HEK293 (cell line): ENCODE results near the gene NUMA1.

Experiments used
- CTCF ChIA-PET: fragments of 350-600 bp; formaldehyde crosslinking; extraction: SDS; loops from one replicate; lab custom pipeline; 2021; ENCODE audit warnings: antibody characterized with exemption; lab: Yijun Ruan, JAX
- POLR2A ChIA-PET: fragments of 300-600 bp; formaldehyde crosslinking; extraction: SDS; loops from one replicate; lab custom pipeline; 2020; ENCODE audit warnings: antibody characterized with exemption, inconsistent platforms; lab: Yijun Ruan, JAX
- H3K27ac ChIP-seq: fragments of 200-500 bp; sonication (Bioruptor generic); 2 replicates; pipeline ENCODE4 v1.5.1; 2014; ENCODE audit warnings: low read depth, low read length, control low read depth, inconsistent platforms; ENCODE audit errors: extremely low read depth
- H3K36me3 ChIP-seq, 2 experiments: fragments of 200-500 bp in 1 of 2; sonication (Bioruptor generic) in 1 of 2; 1 replicate in 1 of 2; 2 replicates in 1 of 2; pipeline ENCODE4 v1.5.1; 2014 to 2017; ENCODE audit warnings: inconsistent platforms in 2 of 2, low read length in 2 of 2; ENCODE audit not compliant: control insufficient read depth in 2 of 2, insufficient read depth in 1 of 2
- H3K4me1 ChIP-seq: fragments of 200-500 bp; sonication (Bioruptor generic); 2 replicates; pipeline ENCODE4 v1.5.1; 2014; ENCODE audit warnings: mild to moderate bottlenecking, low read length, inconsistent platforms; ENCODE audit not compliant: control insufficient read depth, insufficient read depth
- H3K4me3 ChIP-seq: 2 replicates; pipeline ENCODE4 v1.5.1; 2011; ENCODE audit warnings: low read depth, mild to moderate bottlenecking, control low read depth, low read length, moderate library complexity
- H3K9me3 ChIP-seq: fragments of 200-500 bp; sonication (Bioruptor generic); 2 replicates; pipeline ENCODE4 v1.5.1; 2014; ENCODE audit warnings: low read depth, low read length, inconsistent platforms; ENCODE audit not compliant: control insufficient read depth, insufficient read depth
- KLF7 ChIP-seq: fragments of 450-650 bp; formaldehyde crosslinking; IDR thresholded peaks from 2 replicates; pipeline ENCODE4 v1.5.1; 2016; ENCODE audit warnings: missing biosample characterization, missing genetic modification characterization, borderline replicate concordance
- ZBTB17 ChIP-seq: fragments of 450-650 bp; formaldehyde crosslinking; IDR thresholded peaks from 2 replicates; pipeline ENCODE4 v1.5.1; 2016; ENCODE audit warnings: missing biosample characterization, missing genetic modification characterization
- ZNF114 ChIP-seq: fragments of 450-650 bp; formaldehyde crosslinking; IDR thresholded peaks from 2 replicates; pipeline ENCODE4 v1.5.0; 2017; ENCODE audit warnings: missing biosample characterization, missing genetic modification characterization
- ZNF138 ChIP-seq: fragments of 450-650 bp; formaldehyde crosslinking; IDR thresholded peaks from 2 replicates; pipeline ENCODE4 v1.5.1; 2016; ENCODE audit warnings: missing biosample characterization, missing genetic modification characterization, borderline replicate concordance
- ZNF214 ChIP-seq: fragments of 450-650 bp; formaldehyde crosslinking; IDR thresholded peaks from 2 replicates; pipeline ENCODE4 v1.5.1; 2017; ENCODE audit warnings: missing biosample characterization, mild to moderate bottlenecking, missing genetic modification characterization, borderline replicate concordance
- ZNF266 ChIP-seq: fragments of 450-650 bp; formaldehyde crosslinking; IDR thresholded peaks from 2 replicates; pipeline ENCODE4 v1.5.1; 2016; ENCODE audit warnings: missing biosample characterization, missing genetic modification characterization, low read depth
- ZNF394 ChIP-seq: fragments of 450-650 bp; formaldehyde crosslinking; IDR thresholded peaks from 2 replicates; pipeline ENCODE4 v1.5.1; 2016; ENCODE audit warnings: missing biosample characterization, missing genetic modification characterization, mild to moderate bottlenecking, moderate library complexity, borderline replicate concordance
- ZNF501 ChIP-seq: fragments of 450-650 bp; formaldehyde crosslinking; IDR thresholded peaks from 2 replicates; pipeline ENCODE4 v1.5.1; 2016; ENCODE audit warnings: missing biosample characterization, missing genetic modification characterization
- ZNF560 ChIP-seq: fragments of 450-650 bp; formaldehyde crosslinking; IDR thresholded peaks from 2 replicates; pipeline ENCODE4 v1.5.1; 2017; ENCODE audit warnings: missing biosample characterization, missing genetic modification characterization, borderline replicate concordance
- ZNF626 ChIP-seq: fragments of 450-650 bp; sonication (Bioruptor Pico); formaldehyde crosslinking; IDR thresholded peaks from 2 replicates; pipeline ENCODE4 v1.5.1; 2018; ENCODE audit warnings: missing biosample characterization, missing genetic modification characterization, inconsistent platforms
- ZNF837 ChIP-seq: fragments of 450-650 bp; formaldehyde crosslinking; IDR thresholded peaks from 2 replicates; pipeline ENCODE4 v1.5.1; 2016; ENCODE audit warnings: missing biosample characterization, missing genetic modification characterization
- ZSCAN23 ChIP-seq: fragments of 450-650 bp; formaldehyde crosslinking; IDR thresholded peaks from 2 replicates; pipeline ENCODE4 v1.5.1; 2016; ENCODE audit warnings: missing biosample characterization, missing genetic modification characterization
- ZXDB ChIP-seq: fragments of 450-650 bp; formaldehyde crosslinking; IDR thresholded peaks from 2 replicates; pipeline ENCODE4 v1.5.1; 2016; ENCODE audit warnings: missing biosample characterization, missing genetic modification characterization
- TF ChIP-seq, protein P1 (sequence below): fragments of 450-650 bp; formaldehyde crosslinking; IDR thresholded peaks from 2 replicates; pipeline ENCODE4 v1.5.1; 2016; ENCODE audit warnings: missing biosample characterization, missing genetic modification characterization
- TF ChIP-seq, protein P2 (sequence below): fragments of 450-650 bp; formaldehyde crosslinking; conservative IDR thresholded peaks from 2 replicates; pipeline ENCODE4 v1.5.1; 2016; ENCODE audit warnings: low read depth, missing biosample characterization, missing genetic modification characterization
- TF ChIP-seq, protein P3 (sequence below): fragments of 450-650 bp; formaldehyde crosslinking; IDR thresholded peaks from 2 replicates; pipeline ENCODE4 v1.5.1; 2016; ENCODE audit warnings: missing biosample characterization, missing genetic modification characterization
- TF ChIP-seq, protein P4 (sequence below): fragments of 450-650 bp; formaldehyde crosslinking; IDR thresholded peaks from 2 replicates; pipeline ENCODE4 v1.5.1; 2017; ENCODE audit warnings: missing biosample characterization, missing genetic modification characterization

The NUMA1 gene

DNA sequence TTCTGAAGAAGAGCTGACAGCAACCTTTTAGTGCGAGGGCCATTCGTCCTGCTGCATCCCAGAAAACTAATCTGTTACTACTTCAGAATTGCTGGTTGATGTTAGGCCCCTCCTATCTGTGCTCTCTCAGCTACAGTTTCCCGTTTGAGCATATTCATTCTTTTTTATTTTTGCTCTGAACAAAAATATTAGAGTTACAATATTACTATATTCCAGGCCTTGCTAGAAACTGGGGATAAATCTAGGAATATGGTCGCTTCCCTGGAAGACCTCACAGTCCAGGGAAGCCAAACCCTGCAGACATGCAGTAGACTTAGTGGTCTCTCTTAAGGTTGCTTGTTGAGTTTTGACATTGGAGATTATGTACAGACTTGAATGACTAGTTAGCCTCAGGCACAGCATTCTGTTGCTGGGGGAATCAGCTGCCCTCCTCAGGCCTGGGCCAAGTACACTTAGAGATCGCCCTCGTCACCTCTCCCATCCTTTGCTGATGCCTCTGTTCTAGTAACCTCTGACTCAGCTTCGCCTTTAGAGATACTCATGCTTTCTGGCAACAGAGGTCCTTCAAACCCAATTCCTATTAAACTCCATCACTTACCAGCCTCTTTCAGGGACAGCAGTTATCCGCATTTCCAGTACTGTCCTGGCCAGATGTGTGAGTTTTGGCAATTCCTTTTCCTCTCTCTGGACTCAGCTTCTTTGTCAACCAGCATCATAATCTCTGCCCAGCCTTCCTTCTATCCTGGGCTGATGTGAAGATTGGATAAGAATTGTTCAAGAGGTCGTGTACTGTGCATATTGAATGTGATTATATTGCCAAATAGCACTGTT, 32.9 kb upstream of the NUMA1 start:
- POLR2A ChIA-PET, result interaction anchor here (1.0 to 1.3 kb wide), 9 partner anchors 11 to 327 kb away, joined by 3 to 7 read pairs (median 4); partner anchors contain the start of gene LAMTOR1
- H3K27ac ChIP-seq, result peak overlapping the region; percentile 66; the same call in 1 of the 2 replicates
- TF ChIP-seq, protein P1, sequence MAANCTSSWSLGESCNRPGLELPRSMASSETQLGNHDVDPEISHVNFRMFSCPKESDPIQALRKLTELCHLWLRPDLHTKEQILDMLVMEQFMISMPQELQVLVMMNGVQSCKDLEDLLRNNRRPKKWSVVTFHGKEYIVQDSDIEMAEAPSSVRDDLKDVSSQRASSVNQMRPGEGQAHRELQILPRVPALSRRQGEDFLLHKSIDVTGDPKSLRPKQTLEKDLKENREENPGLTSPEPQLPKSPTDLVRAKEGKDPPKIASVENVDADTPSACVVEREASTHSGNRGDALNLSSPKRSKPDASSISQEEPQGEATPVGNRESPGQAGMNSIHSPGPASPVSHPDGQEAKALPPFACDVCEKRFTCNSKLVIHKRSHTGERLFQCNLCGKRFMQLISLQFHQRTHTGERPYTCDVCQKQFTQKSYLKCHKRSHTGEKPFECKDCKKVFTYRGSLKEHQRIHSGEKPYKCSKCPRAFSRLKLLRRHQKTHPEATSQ, result no peak
- TF ChIP-seq, protein P2, sequence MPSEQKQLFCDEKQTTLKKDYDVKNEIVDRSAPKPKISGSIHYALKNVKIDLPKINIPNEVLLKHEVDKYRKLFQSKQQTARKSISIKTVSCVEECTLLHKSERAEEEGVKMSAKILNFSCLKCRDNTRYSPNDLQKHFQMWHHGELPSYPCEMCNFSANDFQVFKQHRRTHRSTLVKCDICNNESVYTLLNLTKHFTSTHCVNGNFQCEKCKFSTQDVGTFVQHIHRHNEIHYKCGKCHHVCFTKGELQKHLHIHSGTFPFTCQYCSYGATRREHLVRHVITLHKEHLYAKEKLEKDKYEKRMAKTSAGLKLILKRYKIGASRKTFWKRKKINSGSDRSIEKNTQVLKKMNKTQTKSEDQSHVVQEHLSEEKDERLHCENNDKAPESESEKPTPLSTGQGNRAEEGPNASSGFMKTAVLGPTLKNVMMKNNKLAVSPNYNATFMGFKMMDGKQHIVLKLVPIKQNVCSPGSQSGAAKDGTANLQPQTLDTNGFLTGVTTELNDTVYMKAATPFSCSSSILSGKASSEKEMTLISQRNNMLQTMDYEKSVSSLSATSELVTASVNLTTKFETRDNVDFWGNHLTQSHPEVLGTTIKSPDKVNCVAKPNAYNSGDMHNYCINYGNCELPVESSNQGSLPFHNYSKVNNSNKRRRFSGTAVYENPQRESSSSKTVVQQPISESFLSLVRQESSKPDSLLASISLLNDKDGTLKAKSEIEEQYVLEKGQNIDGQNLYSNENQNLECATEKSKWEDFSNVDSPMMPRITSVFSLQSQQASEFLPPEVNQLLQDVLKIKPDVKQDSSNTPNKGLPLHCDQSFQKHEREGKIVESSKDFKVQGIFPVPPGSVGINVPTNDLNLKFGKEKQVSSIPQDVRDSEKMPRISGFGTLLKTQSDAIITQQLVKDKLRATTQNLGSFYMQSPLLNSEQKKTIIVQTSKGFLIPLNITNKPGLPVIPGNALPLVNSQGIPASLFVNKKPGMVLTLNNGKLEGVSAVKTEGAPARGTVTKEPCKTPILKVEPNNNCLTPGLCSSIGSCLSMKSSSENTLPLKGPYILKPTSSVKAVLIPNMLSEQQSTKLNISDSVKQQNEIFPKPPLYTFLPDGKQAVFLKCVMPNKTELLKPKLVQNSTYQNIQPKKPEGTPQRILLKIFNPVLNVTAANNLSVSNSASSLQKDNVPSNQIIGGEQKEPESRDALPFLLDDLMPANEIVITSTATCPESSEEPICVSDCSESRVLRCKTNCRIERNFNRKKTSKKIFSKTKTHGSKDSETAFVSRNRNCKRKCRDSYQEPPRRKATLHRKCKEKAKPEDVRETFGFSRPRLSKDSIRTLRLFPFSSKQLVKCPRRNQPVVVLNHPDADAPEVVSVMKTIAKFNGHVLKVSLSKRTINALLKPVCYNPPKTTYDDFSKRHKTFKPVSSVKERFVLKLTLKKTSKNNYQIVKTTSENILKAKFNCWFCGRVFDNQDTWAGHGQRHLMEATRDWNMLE (tag by site-specific recombination), result no peak
- no peak for TF ChIP-seq ZNF837 (tag by site-specific recombination)
- no peak for TF ChIP-seq ZNF138
- TF ChIP-seq ZXDB (tag by site-specific recombination), result 0 out of 2 replicates have a peak, but pooled peaks have one; percentile 9
- TF ChIP-seq, protein P3, sequence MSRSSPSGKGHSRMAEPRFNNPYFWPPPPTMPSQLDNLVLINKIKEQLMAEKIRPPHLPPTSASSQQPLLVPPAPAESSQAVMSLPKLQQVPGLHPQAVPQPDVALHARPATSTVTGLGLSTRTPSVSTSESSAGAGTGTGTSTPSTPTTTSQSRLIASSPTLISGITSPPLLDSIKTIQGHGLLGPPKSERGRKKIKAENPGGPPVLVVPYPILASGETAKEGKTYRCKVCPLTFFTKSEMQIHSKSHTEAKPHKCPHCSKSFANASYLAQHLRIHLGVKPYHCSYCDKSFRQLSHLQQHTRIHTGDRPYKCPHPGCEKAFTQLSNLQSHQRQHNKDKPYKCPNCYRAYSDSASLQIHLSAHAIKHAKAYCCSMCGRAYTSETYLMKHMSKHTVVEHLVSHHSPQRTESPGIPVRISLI (tag by site-specific recombination), result no peak
- 0 out of 2 replicates have a peak, but pooled peaks have one; percentile 39 for TF ChIP-seq ZBTB17 (tag by site-specific recombination)
- TF ChIP-seq ZNF626 (tag by site-specific recombination), result no peak
- TF ChIP-seq, protein P4, sequence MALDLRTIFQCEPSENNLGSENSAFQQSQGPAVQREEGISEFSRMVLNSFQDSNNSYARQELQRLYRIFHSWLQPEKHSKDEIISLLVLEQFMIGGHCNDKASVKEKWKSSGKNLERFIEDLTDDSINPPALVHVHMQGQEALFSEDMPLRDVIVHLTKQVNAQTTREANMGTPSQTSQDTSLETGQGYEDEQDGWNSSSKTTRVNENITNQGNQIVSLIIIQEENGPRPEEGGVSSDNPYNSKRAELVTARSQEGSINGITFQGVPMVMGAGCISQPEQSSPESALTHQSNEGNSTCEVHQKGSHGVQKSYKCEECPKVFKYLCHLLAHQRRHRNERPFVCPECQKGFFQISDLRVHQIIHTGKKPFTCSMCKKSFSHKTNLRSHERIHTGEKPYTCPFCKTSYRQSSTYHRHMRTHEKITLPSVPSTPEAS, result no peak
- no peak for TF ChIP-seq ZNF394 (tag by site-specific recombination)
- TF ChIP-seq ZNF560 (tag by site-specific recombination), result no peak
- TF ChIP-seq KLF7 (tag by site-specific recombination), result 0 out of 2 replicates have a peak, but pooled peaks have one; percentile 8
- TF ChIP-seq ZNF214 (tag by site-specific recombination), result no peak
- no peak for TF ChIP-seq ZNF266 (tag by site-specific recombination)
- TF ChIP-seq ZSCAN23 (tag by site-specific recombination), result no peak
- 0 out of 2 replicates have a peak, but pooled peaks have one; percentile 10 for TF ChIP-seq ZNF501 (tag by site-specific recombination)
- no peak for TF ChIP-seq ZNF114 (tag by site-specific recombination)
- TF ChIP-seq, all 188 proteins: peak for 4
- Histone ChIP-seq H3K36me3 (peaks cover 0 to 20% of the 10 kb centered on the region in 2 experiments; a peak in 1 of 3 replicates), H3K9me3 (no peaks in the 10 kb centered on the region), H3K4me3 (peak overlapping the region; percentile 20), H3K4me1 (no peaks in the 10 kb centered on the region)
- CTCF ChIA-PET, result interaction anchor here (0.6 to 1.7 kb wide), 3 partner anchors 12 to 357 kb away, joined by 3 to 4 read pairs (median 4); no protein-coding TSS in a partner anchor
